Heart left ventricle (tissue), 16 donors: ENCODE data around the gene PPT2. TPM values are rescaled to one million over a fixed set of nuclear protein-coding genes. Genes with fewer than 3 reads are reported as not detected.
A peak's percentile ranks its signal among the peaks of the same experiment; 100 is the strongest.

Experiments used
- ATAC-seq, 4 donors: fragments of 200-7000 bp; cut with Tn5 transposase; one replicate each; pipeline ENCODE4 v1.9.1; 2020 to 2022; ENCODE audit warnings: moderate library complexity in 4 of 4, mild to moderate bottlenecking in 3 of 4, moderate number of reproducible peaks in 1 of 4
- DNase-seq, 5 donors: peaks; one replicate each; pipeline ENCODE4 v3.0.0-alpha.2; 2020
- H3K27ac ChIP-seq, 12 donors: fragments of 200-600 bp; sonication (generic) in 4 of 12; one replicate each; pipeline versions ENCODE4 v1.5.0 to v1.8.0; 2016 to 2022; ENCODE audit warnings: mild to moderate bottlenecking in 2 of 12
- H3K27me3 ChIP-seq, 9 donors: fragments of 200-600 bp; sonication (generic) in 2 of 9; one replicate each; pipeline versions ENCODE4 v1.5.1 to v1.8.0; 2016 to 2022; ENCODE audit warnings: mild to moderate bottlenecking in 3 of 9
- H3K36me3 ChIP-seq, 9 donors: fragments of 200-600 bp; sonication (generic) in 2 of 9; one replicate each; pipeline versions ENCODE4 v1.5.0 to v1.8.0; 2018 to 2022; ENCODE audit warnings: mild to moderate bottlenecking in 2 of 9
- H3K4me1 ChIP-seq, 12 donors: fragments of 200-600 bp; sonication (generic) in 4 of 12; one replicate each; pipeline versions ENCODE4 v1.5.0 to v1.8.0; 2016 to 2022; ENCODE audit warnings: mild to moderate bottlenecking in 3 of 12
- H3K4me3 ChIP-seq, 12 donors: fragments of 200-600 bp; sonication (generic) in 4 of 12; one replicate each; pipeline versions ENCODE4 v1.5.0 to v1.8.0; 2017 to 2022; ENCODE audit warnings: mild to moderate bottlenecking in 9 of 12, moderate library complexity in 4 of 12
- H3K9me3 ChIP-seq, 12 donors: fragments of 200-600 bp; sonication (generic) in 4 of 12; one replicate each; pipeline versions ENCODE4 v1.5.0 to v1.8.0; 2016 to 2022; ENCODE audit warnings: mild to moderate bottlenecking in 1 of 12
- POLR2A ChIP-seq, 2 donors: fragments of 450-650 bp; IDR thresholded peaks; one replicate each; pipeline ENCODE4 v1.6.1; 2017; ENCODE audit warnings: antibody characterized with exemption in 2 of 2, mild to moderate bottlenecking in 2 of 2, moderate library complexity in 2 of 2
- WGBS, 4 donors: extraction: QIAGEN DNeasy Blood & Tissue Kit in 2 of 4; methylation state at CpG; one replicate each; pipeline versions ENCODE4 v1.1.5 to v1.1.7; 2013 to 2018; 5-methylcytosine and 5-hydroxymethylcytosine counted together
- intact Hi-C, 10 donors: fragments of 100-400 bp; cut with DNase I; formaldehyde crosslinking; loops; one replicate each; pipeline versions ENCODE4 v1.11.1 to v1.14.2; 2022
- polyA plus RNA-seq, 2 donors: library from polyadenylated mRNA; stranded (reverse); fragments of 200-250 nt; gene quantifications; one replicate each; pipeline ENCODE4 v1.2.3, GENCODE V29; 2013
- total RNA-seq, 9 donors: library from RNA; depleted of rRNA in 2 of 9; stranded (reverse); fragments of >200 nt in 2 of 9; fragmentation: NEBNext Ultra II Directional in 3 of 9; extraction: Animal tissue kit (Norgen Biotek cat#: 25700) in 3 of 9; gene quantifications; one replicate each; pipeline versions ENCODE4 v1.1.0 to v1.2.4, GENCODE V29; 2016 to 2023
- TF ChIP-seq, protein P1 (sequence below), 12 donors: fragments of 200-600 bp; sonication (generic) in 4 of 12; IDR thresholded peaks; one replicate each; pipeline versions ENCODE4 v1.5.0 to v1.8.0; 2018 to 2022; ENCODE audit warnings: antibody characterized with exemption in 12 of 12, mild to moderate bottlenecking in 5 of 12
- donor health status: ischemic (EF 13 %, LVEDD 7.1; RV severe dilation, severe dysfunction).
- donor health status: healthy with polysubstance abuse.
- donor health status: DM: no; HTN: yes; CAD: no.
- donor health status: DM: no; HTN: no; CAD: no.
- donor health status: ischemic (EF 25% LVEDD 6.9; RV normal size, moderate dysfunction).
- donor health status: ischemic (EF 25% LVEDD 5.7; RV mildly dilated, moderate dysfunction).
- donor health status: healthy.
- donor health status: DM: yes; HTN: yes; CAD: no.
- donor health status: ischemic (EF 35%, LVEDD 5.7; RV mildly dilated, moderate dysfunction).
- donor health status: nonischemic (EF 11% LVEDD 7.7; RV severe dilation, severe dysfunction).
- donor health status: DM: yes; HTN: yes; CAD: no.
- donor health status: PGD.
- donor health status: ischemic (EF 29% LVEDD 5.4; RV normal size, mild dysfunction).
- donor health status: nonischemic (EF 23%, LVEDD 6.1; RV moderate dilation, normal function).

PPT2 gene
- total and polyA plus RNA-seq, 11 donors, result 13.1 to 34.0 (median 21.6) TPM

DNA sequence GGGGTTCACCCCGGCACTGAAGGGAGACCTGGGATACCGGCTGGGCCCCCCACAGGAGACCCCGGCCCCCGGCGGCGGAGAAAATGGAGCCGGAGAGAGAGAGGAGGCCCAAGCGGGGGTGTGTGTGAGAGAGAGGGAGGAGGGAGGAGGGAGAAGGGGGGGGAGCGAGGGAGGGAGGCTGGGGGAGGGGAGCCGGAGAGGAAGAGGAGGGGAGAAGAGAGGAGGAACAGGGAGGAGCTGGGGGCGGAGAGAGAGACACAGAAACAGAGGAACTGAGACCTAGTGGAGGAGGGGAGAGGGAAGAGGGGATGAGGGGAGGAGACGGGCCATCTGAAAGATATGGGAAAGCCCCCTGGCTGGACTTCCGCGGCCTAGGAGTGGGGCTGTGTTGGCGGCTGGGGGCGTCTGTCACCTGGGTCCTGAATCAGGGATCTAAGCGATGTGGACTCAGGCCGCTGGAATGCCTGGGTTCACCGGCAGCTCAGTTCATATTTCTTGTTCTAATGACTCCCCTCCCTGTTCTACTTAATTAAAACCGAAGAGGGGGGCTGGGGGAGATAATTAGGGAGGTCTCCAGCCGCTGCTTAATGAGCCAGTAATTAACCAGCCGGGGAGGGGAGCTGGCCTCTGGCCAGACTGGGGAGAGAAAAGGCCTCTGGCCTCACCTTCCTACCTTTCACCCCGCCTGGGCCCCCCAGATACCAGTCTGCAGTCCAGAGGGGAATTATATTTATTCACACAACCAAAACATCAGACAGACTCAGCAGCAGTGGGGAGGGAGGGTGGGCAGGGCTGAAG is 36.3 kb downstream of the PPT2 start, which contains the start of gene PBX2:
PBX2 (minus strand) TSS at position 149 of the 798 bp plus-strand sequence. CDS start 287 bp downstream, outside the sequence.
- WGBS, 4 donors, result 2 to 3% (median 3%) methylated on average over 20 to 23 of the region's 23 CpGs
- H3K36me3 ChIP-seq, result peaks cover 0 to 27% (median 19%) of the 10 kb centered on the region in 9 donors
- peak within 1 kb of the TSS; percentile 59 to 93 (median 80) for H3K4me3 ChIP-seq
- no peaks in the 10 kb centered on the region for H3K9me3 ChIP-seq
- no peaks in the 10 kb centered on the region for H3K27me3 ChIP-seq
- peak within 1 kb of the TSS; percentile 90 to 100 (median 97) for H3K27ac ChIP-seq
- intact Hi-C loops, result loop anchor here in 3 of 10 donors (5.0 to 10.0 kb wide), 3 partner anchors 63 to 1015 kb away; partner anchors contain the start of genes ATF6B (in 1 of the 3), HSD17B8 (in 1 of the 3), RING1 (in 1 of the 3) and RXRB (in 1 of the 3)
- peak in 1 of 2 donors; percentile 83 for TF ChIP-seq POLR2A (IDR thresholded peaks at IDR 0.05)
- TF ChIP-seq, protein P1, sequence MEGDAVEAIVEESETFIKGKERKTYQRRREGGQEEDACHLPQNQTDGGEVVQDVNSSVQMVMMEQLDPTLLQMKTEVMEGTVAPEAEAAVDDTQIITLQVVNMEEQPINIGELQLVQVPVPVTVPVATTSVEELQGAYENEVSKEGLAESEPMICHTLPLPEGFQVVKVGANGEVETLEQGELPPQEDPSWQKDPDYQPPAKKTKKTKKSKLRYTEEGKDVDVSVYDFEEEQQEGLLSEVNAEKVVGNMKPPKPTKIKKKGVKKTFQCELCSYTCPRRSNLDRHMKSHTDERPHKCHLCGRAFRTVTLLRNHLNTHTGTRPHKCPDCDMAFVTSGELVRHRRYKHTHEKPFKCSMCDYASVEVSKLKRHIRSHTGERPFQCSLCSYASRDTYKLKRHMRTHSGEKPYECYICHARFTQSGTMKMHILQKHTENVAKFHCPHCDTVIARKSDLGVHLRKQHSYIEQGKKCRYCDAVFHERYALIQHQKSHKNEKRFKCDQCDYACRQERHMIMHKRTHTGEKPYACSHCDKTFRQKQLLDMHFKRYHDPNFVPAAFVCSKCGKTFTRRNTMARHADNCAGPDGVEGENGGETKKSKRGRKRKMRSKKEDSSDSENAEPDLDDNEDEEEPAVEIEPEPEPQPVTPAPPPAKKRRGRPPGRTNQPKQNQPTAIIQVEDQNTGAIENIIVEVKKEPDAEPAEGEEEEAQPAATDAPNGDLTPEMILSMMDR (IDR thresholded peaks at IDR 0.05), result no peak
- DNase-seq (peak; percentile 91 to 97 (median 95)), ATAC-seq (peak; percentile 74 to 84 (median 78))
- H3K4me1 ChIP-seq, result peaks cover 0 to 82% (median 60%) of the 10 kb centered on the region in 12 donors

DNA sequence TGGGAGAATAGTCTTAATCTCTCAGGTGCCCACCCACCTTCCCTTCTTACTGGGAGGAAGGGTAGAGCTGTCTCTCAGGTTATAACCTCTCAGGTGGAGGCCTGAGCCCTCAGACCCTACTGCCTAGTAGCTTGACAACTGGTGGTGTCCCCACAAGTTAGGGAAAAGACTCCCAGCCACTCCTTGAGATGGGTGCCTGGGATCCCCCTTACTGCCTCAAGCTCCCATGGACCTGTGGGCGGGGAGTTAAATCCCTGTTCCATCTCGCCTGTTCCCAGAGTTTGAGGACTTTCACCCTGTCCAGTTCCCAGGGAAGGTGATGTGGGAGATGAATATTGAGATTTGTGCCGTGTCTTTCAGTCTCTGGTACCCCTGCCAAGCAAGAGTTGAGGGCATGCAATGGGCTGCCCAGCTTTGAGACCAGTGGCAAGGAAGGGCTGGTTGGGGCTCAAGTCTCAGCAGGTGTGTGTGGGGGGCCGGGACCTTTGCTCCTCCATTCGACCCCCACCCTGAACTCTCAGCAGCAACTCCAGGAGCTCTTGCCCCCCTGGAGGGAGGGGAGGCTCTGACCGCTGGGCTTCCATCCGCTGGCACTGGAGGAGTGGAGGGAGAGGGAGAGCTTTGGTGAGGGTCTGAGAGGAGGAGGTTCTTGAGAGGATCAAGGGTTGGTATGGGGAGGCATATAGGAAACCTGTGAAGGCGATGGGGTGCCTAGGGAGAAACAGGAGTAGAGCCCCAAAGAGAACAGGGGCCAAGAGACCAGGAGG is 37.2 kb downstream of the PPT2 start:
- H3K27me3 ChIP-seq, result no peaks in the 10 kb centered on the region
- intact Hi-C loops, result loop anchor here in 3 of 10 donors (5.0 to 10.0 kb wide), 3 partner anchors 64 to 1014 kb away; partner anchors contain the start of genes ATF6B (in 1 of the 3), HSD17B8 (in 1 of the 3), RING1 (in 1 of the 3) and RXRB (in 1 of the 3)
- H3K9me3 ChIP-seq, result no peaks in the 10 kb centered on the region
- H3K4me3 ChIP-seq, result peak overlapping the region; percentile 5 to 93 (median 80)
- peaks cover 0 to 76% (median 57%) of the 10 kb centered on the region in 12 donors for H3K4me1 ChIP-seq
- 79 to 89% (median 82%) methylated on average over 8 of the region's 8 CpGs for whole genome bisulfite sequencing, 4 donors
- DNase-seq (peak in 2 of 5 donors; percentile 32 to 54), ATAC-seq (no peak)
- peak overlapping the region; percentile 90 to 100 (median 97) for H3K27ac ChIP-seq
- TF ChIP-seq, protein P1 (IDR thresholded peaks at IDR 0.05), result no peak
- no peak for TF ChIP-seq POLR2A (IDR thresholded peaks at IDR 0.05)
- peaks cover 0 to 25% (median 17%) of the 10 kb centered on the region in 9 donors for H3K36me3 ChIP-seq

DNA sequence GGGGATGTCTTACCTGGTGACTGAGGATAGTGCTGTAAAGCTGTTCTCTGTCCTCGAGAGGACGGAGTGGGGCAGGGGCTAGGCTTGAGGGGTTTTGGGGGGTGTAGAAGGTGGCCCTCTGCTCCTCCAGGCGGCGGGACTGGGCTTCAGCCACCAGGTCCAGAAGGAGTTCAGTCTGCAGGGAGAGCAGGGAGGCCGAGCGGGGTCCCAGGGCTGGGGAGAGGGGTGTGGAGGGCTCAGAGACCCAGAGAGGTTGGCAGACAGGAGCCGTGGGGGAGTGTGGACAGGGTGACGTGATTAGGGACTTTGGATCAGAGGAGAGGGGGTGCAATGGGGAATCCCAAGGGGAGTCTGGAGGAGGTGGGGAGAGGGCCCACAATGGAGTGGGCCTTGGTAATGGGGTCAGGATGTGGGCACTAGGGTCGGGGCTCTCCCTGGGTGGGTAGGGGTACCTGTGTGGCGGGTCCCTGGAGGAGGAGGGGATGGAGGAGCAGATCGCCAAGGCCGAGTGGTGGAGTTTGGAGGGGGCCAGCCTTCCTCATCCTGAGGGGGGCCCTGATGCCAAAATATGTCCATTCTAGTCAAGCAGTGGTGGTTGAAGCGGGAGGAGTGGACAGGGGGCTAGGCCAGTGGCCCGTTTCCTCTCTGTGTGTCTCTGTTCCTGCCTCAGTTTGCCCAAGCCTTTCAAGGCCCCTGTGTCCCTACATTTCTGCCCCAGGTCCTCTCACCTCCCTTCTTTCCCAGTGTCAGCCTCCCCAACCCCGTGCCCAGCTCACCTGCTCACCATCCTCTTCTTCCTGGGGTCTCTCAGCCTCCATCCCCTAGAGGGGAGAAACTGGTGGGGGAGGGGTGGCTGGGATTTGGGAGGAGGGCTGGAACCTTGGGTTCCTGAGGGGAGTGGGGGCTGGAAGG is 38.0 kb downstream of the PPT2 start:
- peaks cover 0 to 17% (median 9%) of the 10 kb centered on the region in 9 donors for H3K36me3 ChIP-seq
- peak overlapping the region; percentile 44 to 100 (median 96) for H3K27ac ChIP-seq
- DNase-seq, result peak in 2 of 5 donors; percentile 43 to 66
- peak overlapping the region in 10 of 12 donors; percentile 6 to 93 (median 36) for H3K4me3 ChIP-seq
- no peak for TF ChIP-seq POLR2A (IDR thresholded peaks at IDR 0.05)
- TF ChIP-seq, protein P1 (IDR thresholded peaks at IDR 0.05), result no peak
- 71 to 82% (median 74%) methylated on average over 15 of the region's 15 CpGs for WGBS, 4 donors
- H3K9me3 ChIP-seq, result no peaks in the 10 kb centered on the region
- no peak for ATAC-seq
- H3K27me3 ChIP-seq, result no peaks in the 10 kb centered on the region
- intact Hi-C loops, result loop anchor here in 3 of 10 donors (5.0 to 10.0 kb wide), 3 partner anchors 65 to 1013 kb away; partner anchors contain the start of genes ATF6B (in 1 of the 3), HSD17B8 (in 1 of the 3), RING1 (in 1 of the 3) and RXRB (in 1 of the 3)
- peaks cover 3 to 76% (median 53%) of the 10 kb centered on the region in 12 donors for H3K4me1 ChIP-seq
